ENCODE measurements around the gene MTUS2.

- TF ChIP-seq, protein P1, sequence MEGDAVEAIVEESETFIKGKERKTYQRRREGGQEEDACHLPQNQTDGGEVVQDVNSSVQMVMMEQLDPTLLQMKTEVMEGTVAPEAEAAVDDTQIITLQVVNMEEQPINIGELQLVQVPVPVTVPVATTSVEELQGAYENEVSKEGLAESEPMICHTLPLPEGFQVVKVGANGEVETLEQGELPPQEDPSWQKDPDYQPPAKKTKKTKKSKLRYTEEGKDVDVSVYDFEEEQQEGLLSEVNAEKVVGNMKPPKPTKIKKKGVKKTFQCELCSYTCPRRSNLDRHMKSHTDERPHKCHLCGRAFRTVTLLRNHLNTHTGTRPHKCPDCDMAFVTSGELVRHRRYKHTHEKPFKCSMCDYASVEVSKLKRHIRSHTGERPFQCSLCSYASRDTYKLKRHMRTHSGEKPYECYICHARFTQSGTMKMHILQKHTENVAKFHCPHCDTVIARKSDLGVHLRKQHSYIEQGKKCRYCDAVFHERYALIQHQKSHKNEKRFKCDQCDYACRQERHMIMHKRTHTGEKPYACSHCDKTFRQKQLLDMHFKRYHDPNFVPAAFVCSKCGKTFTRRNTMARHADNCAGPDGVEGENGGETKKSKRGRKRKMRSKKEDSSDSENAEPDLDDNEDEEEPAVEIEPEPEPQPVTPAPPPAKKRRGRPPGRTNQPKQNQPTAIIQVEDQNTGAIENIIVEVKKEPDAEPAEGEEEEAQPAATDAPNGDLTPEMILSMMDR (conservative IDR thresholded peaks at IDR 0.05; ENCODE audit: low read depth, low read length) = no peak
- no peak for TF ChIP-seq EZH2 (IDR thresholded peaks at IDR 0.05; ENCODE audit: low read length, unreplicated experiment)
Observed at GRCh38 chr13:29137016-29137415, 316.9 kb downstream of the MTUS2 start.
